Measurements from ENCODE around the gene PROCR. TPM values are rescaled to one million over a fixed set of nuclear protein-coding genes. Genes with fewer than 3 reads are reported as not detected.
"Not testable (repeated sequence)": the region's sequence is repeated elsewhere in the genome, so short reads cannot be mapped to it uniquely, and the experiment has no call there.

The PROCR gene
- total RNA-seq, 6 experiments from 2014 or later, result 1.4 to 11.0 (median 2.6) TPM

DNA sequence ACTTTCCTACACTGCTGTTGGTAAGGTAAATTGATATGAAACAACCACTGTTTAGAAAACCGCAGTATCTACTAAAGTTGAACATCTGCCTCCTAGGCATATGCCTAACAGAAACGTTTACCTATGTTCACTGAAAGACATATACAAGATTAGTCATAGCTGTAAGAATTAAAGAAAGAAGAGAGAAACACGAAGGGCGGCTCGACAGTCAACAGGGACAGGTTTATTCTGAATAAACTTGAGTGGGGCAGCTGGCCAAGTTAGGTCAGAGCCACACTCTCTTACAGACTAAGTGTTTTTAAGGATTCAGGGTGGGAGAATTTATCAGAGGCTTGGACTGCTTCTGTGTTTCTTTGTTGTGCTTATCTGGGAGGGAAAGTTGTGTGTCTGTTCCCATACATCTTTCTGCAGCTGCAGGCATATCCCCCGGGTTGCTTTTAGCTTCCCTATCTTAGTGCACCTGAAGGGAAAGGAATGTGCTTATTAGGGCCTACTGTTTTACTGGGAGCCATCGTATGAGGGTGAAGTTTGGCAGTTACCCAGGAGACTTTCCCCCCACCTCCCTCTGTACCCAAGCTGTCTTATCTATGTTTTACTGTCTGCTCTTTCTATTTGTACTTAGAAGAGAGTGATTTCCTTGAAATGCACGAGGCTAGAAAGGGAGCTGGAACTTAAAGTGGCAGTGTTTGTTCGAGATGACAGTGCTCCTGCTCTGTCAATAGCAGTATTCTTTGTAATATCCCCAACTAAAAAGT, 20.4 kb downstream of the PROCR start:
- TF ChIP-seq POLR2A (IDR thresholded peaks at IDR 0.05), result no peak
- TF ChIP-seq, protein P1, sequence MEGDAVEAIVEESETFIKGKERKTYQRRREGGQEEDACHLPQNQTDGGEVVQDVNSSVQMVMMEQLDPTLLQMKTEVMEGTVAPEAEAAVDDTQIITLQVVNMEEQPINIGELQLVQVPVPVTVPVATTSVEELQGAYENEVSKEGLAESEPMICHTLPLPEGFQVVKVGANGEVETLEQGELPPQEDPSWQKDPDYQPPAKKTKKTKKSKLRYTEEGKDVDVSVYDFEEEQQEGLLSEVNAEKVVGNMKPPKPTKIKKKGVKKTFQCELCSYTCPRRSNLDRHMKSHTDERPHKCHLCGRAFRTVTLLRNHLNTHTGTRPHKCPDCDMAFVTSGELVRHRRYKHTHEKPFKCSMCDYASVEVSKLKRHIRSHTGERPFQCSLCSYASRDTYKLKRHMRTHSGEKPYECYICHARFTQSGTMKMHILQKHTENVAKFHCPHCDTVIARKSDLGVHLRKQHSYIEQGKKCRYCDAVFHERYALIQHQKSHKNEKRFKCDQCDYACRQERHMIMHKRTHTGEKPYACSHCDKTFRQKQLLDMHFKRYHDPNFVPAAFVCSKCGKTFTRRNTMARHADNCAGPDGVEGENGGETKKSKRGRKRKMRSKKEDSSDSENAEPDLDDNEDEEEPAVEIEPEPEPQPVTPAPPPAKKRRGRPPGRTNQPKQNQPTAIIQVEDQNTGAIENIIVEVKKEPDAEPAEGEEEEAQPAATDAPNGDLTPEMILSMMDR (IDR thresholded peaks at IDR 0.05), result no peak
- peak in 1 of 3 donors; percentile 44 for DNase-seq
- 16% methylated on average over 8 of the region's 9 CpGs for WGBS (ENCODE audit: insufficient coverage, low coverage, low lambda C conversion rate, missing lambda C conversion rate)

DNA sequence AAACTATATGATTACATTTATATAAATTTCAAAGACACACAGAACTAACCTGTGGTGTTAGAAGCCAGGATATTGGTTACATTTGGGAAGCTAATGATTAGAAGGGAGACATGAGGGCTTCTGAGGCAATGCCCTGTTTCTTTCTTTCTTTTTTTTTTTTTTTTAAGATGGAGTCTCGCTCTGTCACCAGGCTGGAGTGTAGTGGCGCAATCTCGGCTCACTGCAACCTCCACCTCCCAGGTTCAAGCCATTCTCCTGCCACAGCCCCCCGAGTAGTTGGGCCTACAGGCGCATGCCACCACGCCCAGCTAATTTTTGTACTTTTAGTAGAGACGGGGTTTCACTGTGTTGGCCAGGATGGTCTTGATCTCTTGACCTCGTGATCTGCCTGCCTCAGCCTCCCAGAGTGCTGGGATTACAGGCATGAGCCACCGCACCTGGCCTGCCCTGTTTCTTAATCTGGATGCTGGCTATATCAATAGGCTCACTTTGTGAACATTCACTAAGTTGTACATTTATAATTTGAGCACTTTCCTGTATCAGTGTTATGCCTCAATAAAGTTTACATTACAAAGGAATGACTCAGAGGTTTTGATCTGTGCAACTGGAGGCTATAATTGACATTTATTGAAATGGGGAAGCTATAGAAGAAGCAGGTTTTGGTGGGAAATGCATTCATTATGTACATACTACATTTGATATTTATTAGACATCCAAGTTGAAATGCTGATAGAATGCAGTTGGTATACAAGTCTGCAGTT, 21.3 kb downstream of the PROCR start:
- H3K27ac ChIP-seq; H3K36me3 ChIP-seq; DNase-seq; intact Hi-C loops (cut with DNase I); H3K9me3 ChIP-seq; H3K4me3 ChIP-seq; H3K27me3 ChIP-seq; ATAC-seq: not testable (repeated sequence)
- WGBS (ENCODE audit: insufficient coverage, low coverage, low lambda C conversion rate, missing lambda C conversion rate), result no CpG with 5 or more reads among the region's 9 CpGs
- peaks cover 0 to 21% (median 9%) of the 10 kb centered on the region in 4 donors for H3K4me1 ChIP-seq

More for the DNA sequence above, 20.4 kb downstream of the PROCR start:
- no peaks in the 10 kb centered on the region for H3K36me3 ChIP-seq
- intact Hi-C loops (cut with DNase I), result no loop called here
- peaks cover 0 to 9% (median 0%) of the 10 kb centered on the region in 4 donors for H3K9me3 ChIP-seq
- H3K27me3 ChIP-seq, result no peaks in the 10 kb centered on the region
- peak overlapping the region; percentile 22 to 41 (median 39) for H3K27ac ChIP-seq
- H3K4me3 ChIP-seq, result no peak overlapping the region
- peak; percentile 64 to 75 (median 68) for ATAC-seq
- peaks cover 0 to 29% (median 9%) of the 10 kb centered on the region in 4 donors for H3K4me1 ChIP-seq

DNA sequence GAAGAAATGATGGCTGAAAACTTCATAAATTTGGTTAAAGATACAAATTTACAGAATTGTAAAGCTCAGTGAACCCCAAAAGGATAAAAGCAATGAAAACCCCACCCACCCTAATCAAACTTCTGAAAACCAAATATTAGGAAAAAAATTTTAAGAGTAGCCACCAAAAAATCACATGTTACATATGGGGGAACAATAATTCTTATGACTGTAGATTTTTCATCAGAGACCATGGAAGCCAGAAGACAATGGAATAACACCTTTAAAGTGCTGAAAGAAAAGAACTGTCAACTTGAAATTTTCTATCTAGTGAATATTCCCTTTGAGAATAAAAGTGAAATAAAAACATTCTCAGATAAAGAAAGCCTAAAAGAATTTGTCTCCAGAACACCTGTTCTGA, 24.4 kb downstream of the PROCR start:
- intact Hi-C loops (cut with DNase I), result no loop called here
- H3K36me3 ChIP-seq, result no peaks in the 10 kb centered on the region
- DNase-seq, result no peak
- H3K4me3 ChIP-seq, result no peak overlapping the region
- H3K27ac ChIP-seq, result no peak overlapping the region
- no peak for ATAC-seq
- peaks cover 0 to 11% (median 4%) of the 10 kb centered on the region in 4 donors for H3K4me1 ChIP-seq
- H3K9me3 ChIP-seq, result peaks cover 0 to 9% (median 1%) of the 10 kb centered on the region in 4 donors
- H3K27me3 ChIP-seq, result no peaks in the 10 kb centered on the region
- TF ChIP-seq POLR2A (IDR thresholded peaks at IDR 0.05), result no peak
- TF ChIP-seq, protein P1 (IDR thresholded peaks at IDR 0.05), result no peak

DNA sequence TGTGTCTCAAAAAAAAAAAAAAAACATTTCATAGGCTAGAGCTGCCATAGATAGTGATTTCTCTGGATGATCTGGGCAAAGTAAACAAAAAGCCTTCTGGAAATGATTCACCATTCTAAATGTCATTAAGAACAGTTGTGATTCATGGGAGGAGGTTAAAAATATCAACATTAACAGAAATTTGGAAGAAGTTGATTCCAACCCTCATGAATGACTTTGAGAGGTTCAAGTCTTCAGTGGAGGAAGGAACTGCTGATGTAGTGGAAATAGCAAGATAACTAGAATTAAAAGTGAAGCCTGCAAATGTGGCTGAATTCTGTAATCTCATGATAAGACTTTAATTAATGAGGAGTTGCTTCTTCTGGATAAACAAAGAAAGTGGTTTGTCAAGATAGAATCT, 27.9 kb downstream of the PROCR start:
- no peaks in the 10 kb centered on the region for H3K27me3 ChIP-seq
- TF ChIP-seq, protein P1 (IDR thresholded peaks at IDR 0.05), result no peak
- no peak for TF ChIP-seq POLR2A (IDR thresholded peaks at IDR 0.05)
- H3K36me3 ChIP-seq, result no peaks in the 10 kb centered on the region
- H3K9me3 ChIP-seq, result peaks cover 0 to 9% (median 1%) of the 10 kb centered on the region in 4 donors
- no peak overlapping the region for H3K27ac ChIP-seq
- no peak for DNase-seq
- H3K4me3 ChIP-seq, result no peak overlapping the region
- ATAC-seq, result peak in 1 of 4 donors; percentile 33
- H3K4me1 ChIP-seq, result no peaks in the 10 kb centered on the region
- intact Hi-C loops (cut with DNase I), result no loop called here

DNA sequence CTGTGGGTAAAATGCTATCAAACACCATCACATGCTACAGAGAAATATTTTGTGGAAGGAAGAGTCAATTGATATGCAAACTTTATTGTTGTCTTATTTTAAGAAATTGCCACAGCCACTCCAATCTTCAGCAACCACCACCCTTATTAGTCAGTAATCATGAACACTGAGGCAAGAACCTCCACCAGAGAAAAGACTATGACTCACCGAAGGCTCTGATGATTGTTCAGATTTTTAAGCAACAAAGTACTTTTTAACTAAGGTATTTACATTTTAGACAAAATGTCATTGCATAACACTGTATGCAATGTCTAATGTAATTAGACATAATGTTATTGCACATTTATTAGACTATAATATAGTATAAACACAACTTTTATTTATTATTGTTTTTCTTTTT, 28.4 kb downstream of the PROCR start:
- Histone ChIP-seq H3K27ac (no peak overlapping the region), H3K4me3 (no peak overlapping the region), H3K9me3 (peaks cover 0 to 9% (median 1%) of the 10 kb centered on the region in 4 donors), H3K36me3 (no peaks in the 10 kb centered on the region), H3K4me1 (no peaks in the 10 kb centered on the region), H3K27me3 (no peaks in the 10 kb centered on the region)
- WGBS (ENCODE audit: insufficient coverage, low coverage, low lambda C conversion rate, missing lambda C conversion rate), result 50% methylated on average over 1 of the region's 1 CpG
- intact Hi-C loops (cut with DNase I), result no loop called here
- ATAC-seq (no peak), DNase-seq (no peak)
- TF ChIP-seq, protein P1 (IDR thresholded peaks at IDR 0.05), result no peak
- TF ChIP-seq POLR2A (IDR thresholded peaks at IDR 0.05), result no peak

DNA sequence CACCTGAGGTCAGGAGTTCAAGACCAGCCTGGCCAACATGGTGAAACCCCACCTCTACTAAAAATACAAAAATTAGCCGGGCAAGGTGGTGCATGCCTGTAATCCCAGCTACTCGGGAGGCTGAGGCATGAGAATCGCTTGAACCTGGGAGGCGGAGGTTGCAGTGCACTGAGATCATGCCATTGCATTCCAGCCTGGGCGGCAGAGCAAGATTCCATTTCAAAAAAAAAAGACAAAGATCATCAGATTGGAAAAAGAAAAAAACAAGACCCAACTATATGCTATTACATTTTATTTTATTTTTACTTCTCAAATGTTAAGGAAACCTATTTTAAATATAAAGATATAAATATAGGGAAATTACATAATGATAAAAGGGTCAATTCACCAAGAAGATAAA, 29.6 kb downstream of the PROCR start:
- 95% methylated on average over 4 of the region's 5 CpGs for WGBS (ENCODE audit: insufficient coverage, low coverage, low lambda C conversion rate, missing lambda C conversion rate)
- intact Hi-C loops (cut with DNase I); H3K9me3 ChIP-seq; H3K4me3 ChIP-seq; DNase-seq; H3K27ac ChIP-seq; H3K27me3 ChIP-seq; H3K36me3 ChIP-seq; ATAC-seq; H3K4me1 ChIP-seq: not testable (repeated sequence)

Measured in right lobe of liver (tissue), 6 donors.